Upper lobe of left lung (tissue), 6 donors: ENCODE measurements around the gene FGF12. TPM values are rescaled to one million over a fixed set of nuclear protein-coding genes. Genes with fewer than 3 reads are reported as not detected.

ENCODE experiments used
- ATAC-seq, 2 donors: fragments of 200-7000 bp; cut with Tn5 transposase; one replicate each; pipeline ENCODE4 v1.9.1; 2022; ENCODE audit warnings: mild to moderate bottlenecking in 2 of 2, moderate library complexity in 2 of 2; ENCODE audit not compliant: low FRiP score in 2 of 2
- DNase-seq, 2 donors: peaks; one replicate each; pipeline ENCODE4 v3.0.0-alpha.2; 2019 to 2020
- H3K27ac ChIP-seq, 4 donors: fragments of 200-600 bp; sonication (generic); one replicate each; pipeline ENCODE4 v1.5.1; 2016 to 2019
- H3K27me3 ChIP-seq, 4 donors: fragments of 200-600 bp; sonication (generic); one replicate each; pipeline ENCODE4 v1.5.1; 2017 to 2019
- H3K36me3 ChIP-seq, 4 donors: fragments of 200-600 bp; sonication (generic); one replicate each; pipeline ENCODE4 v1.5.1; 2016 to 2019
- H3K4me1 ChIP-seq, 4 donors: fragments of 200-600 bp; sonication (generic); one replicate each; pipeline ENCODE4 v1.5.1; 2018 to 2019
- H3K4me3 ChIP-seq, 4 donors: fragments of 200-600 bp; sonication (generic); one replicate each; pipeline ENCODE4 v1.5.1; 2017 to 2019; ENCODE audit warnings: mild to moderate bottlenecking in 2 of 4, moderate library complexity in 1 of 4
- H3K9me3 ChIP-seq, 4 donors: fragments of 200-600 bp; sonication (generic); one replicate each; pipeline ENCODE4 v1.5.1; 2018 to 2019
- CTCF ChIP-seq, 6 experiments: fragments of 450-650 bp in 4 of 6; fragments of 200-600 bp in 2 of 6; sonication (generic) in 2 of 6; IDR thresholded peaks; one replicate each; pipeline ENCODE4 v1.5.1; 2016 to 2019; ENCODE audit warnings: antibody characterized with exemption in 6 of 6
- EP300 ChIP-seq, 4 donors: sonication (generic); formaldehyde crosslinking; IDR thresholded peaks; one replicate each; pipeline ENCODE4 v1.5.1; 2017; ENCODE audit warnings: antibody characterized with exemption in 4 of 4, control low read depth in 2 of 4
- POLR2A ChIP-seq, 4 donors: fragments of 450-650 bp; IDR thresholded peaks; one replicate each; pipeline ENCODE4 v1.5.1; 2016 to 2017; ENCODE audit warnings: antibody characterized with exemption in 4 of 4, mild to moderate bottlenecking in 2 of 4
- POLR2AphosphoS5 ChIP-seq, 2 donors: sonication (generic); formaldehyde crosslinking; IDR thresholded peaks; one replicate each; pipeline ENCODE4 v1.5.1; 2017; ENCODE audit warnings: antibody characterized with exemption in 2 of 2
- WGBS, 2 donors: methylation state at CpG; one replicate each; pipeline ENCODE4 v1.1.5; 2017 to 2018; 5-methylcytosine and 5-hydroxymethylcytosine counted together
- total RNA-seq, 6 donors: library from RNA; depleted of rRNA in 4 of 6; stranded (reverse); fragments of >200 nt in 4 of 6; gene quantifications; one replicate each; pipeline versions ENCODE4 v1.1.0 to v1.2.1, GENCODE V29; 2016 to 2021
- donor health status: DM: no; HTN: no; CAD: no; lungs with moderate emphysema.
- donor health status: DM: no; HTN: yes; CAD: no; lungs with severe emphysema.

Gene FGF12
- total RNA-seq, 6 donors from 2014 or later: 0.83 to 5.3 (median 2.2) TPM

- Histone ChIP-seq H3K27me3 (no peaks in the 10 kb centered on the region), H3K4me3 (no peak overlapping the region), H3K36me3 (no peaks in the 10 kb centered on the region), H3K27ac (no peak overlapping the region), H3K4me1 (no peaks in the 10 kb centered on the region), H3K9me3 (no peaks in the 10 kb centered on the region)
- ATAC-seq: no peak
- WGBS, 2 donors: 78 to 83% methylated on average over 4 of the region's 4 CpGs
- DNase-seq: no peak
- TF ChIP-seq EP300 (IDR thresholded peaks at IDR 0.05): no peak
- no peak for TF ChIP-seq CTCF (IDR thresholded peaks at IDR 0.05)
- no peak for TF ChIP-seq POLR2AphosphoS5 (IDR thresholded peaks at IDR 0.05)
These were observed 334.4 kb downstream of the FGF12 start for GRCh38 chr3:192392986-192393385.

GRCh38 chr3:192382861-192383260 lies 344.5 kb downstream of the FGF12 start:
- TF ChIP-seq POLR2A (IDR thresholded peaks at IDR 0.05): no peak
- TF ChIP-seq POLR2AphosphoS5 (IDR thresholded peaks at IDR 0.05): no peak
- TF ChIP-seq CTCF (IDR thresholded peaks at IDR 0.05): no peak
- no peak for TF ChIP-seq EP300 (IDR thresholded peaks at IDR 0.05)
- Histone ChIP-seq H3K36me3 (no peaks in the 10 kb centered on the region), H3K9me3 (no peaks in the 10 kb centered on the region), H3K4me1 (no peaks in the 10 kb centered on the region), H3K27ac (no peak overlapping the region), H3K4me3 (no peak overlapping the region), H3K27me3 (no peaks in the 10 kb centered on the region)
- WGBS, 2 donors: 45 to 59% methylated on average over 2 of the region's 2 CpGs
- DNase-seq (no peak), ATAC-seq (no peak)

- no peak for TF ChIP-seq CTCF (IDR thresholded peaks at IDR 0.05)
- Histone ChIP-seq H3K27ac (no peak overlapping the region), H3K27me3 (no peaks in the 10 kb centered on the region), H3K4me1 (no peaks in the 10 kb centered on the region), H3K9me3 (no peaks in the 10 kb centered on the region), H3K36me3 (no peaks in the 10 kb centered on the region), H3K4me3 (no peak overlapping the region)
- WGBS, 2 donors: 90 to 91% methylated on average over 2 of the region's 2 CpGs
- DNase-seq (no peak), ATAC-seq (no peak)
These were observed 353.8 kb downstream of the FGF12 start for GRCh38 chr3:192373586-192373985.

GRCh38 chr3:192373032-192373431 lies 354.3 kb downstream of the FGF12 start:
- no peak for DNase-seq
- no peak for ATAC-seq

More at GRCh38 chr3:192373032-192373431, 354.3 kb downstream of the FGF12 start:
- H3K27me3 ChIP-seq: no peaks in the 10 kb centered on the region
- TF ChIP-seq POLR2AphosphoS5 (IDR thresholded peaks at IDR 0.05) (no peak), EP300 (IDR thresholded peaks at IDR 0.05) (no peak), POLR2A (IDR thresholded peaks at IDR 0.05) (no peak), CTCF (IDR thresholded peaks at IDR 0.05) (no peak)
- no peaks in the 10 kb centered on the region for H3K4me1 ChIP-seq
- H3K9me3 ChIP-seq: no peaks in the 10 kb centered on the region
- H3K27ac ChIP-seq: no peak overlapping the region
- H3K4me3 ChIP-seq: no peak overlapping the region
- H3K36me3 ChIP-seq: no peaks in the 10 kb centered on the region
- 60 to 66% methylated on average over 6 of the region's 6 CpGs for WGBS, 2 donors
